Stomach smooth muscle (tissue), 2 donors: Measurements from ENCODE around the gene MED15.

Experiments used
- H3K27ac ChIP-seq: one replicate; pipeline ENCODE4 v1.7.0; 2013; ENCODE audit warnings: mild to moderate bottlenecking, low read length, inconsistent platforms
- H3K27me3 ChIP-seq, 2 donors: one replicate each; pipeline ENCODE4 v1.7.0; 2013; ENCODE audit warnings: low read length in 2 of 2; ENCODE audit not compliant: insufficient read depth in 2 of 2, control insufficient read depth in 1 of 2
- H3K36me3 ChIP-seq, 2 donors: one replicate each; pipeline ENCODE4 v1.7.0; 2013; ENCODE audit warnings: low read length in 2 of 2; ENCODE audit not compliant: control insufficient read depth in 2 of 2, insufficient read depth in 2 of 2
- H3K4me1 ChIP-seq: one replicate; pipeline ENCODE4 v1.7.0; 2013; ENCODE audit warnings: low read length; ENCODE audit not compliant: control insufficient read depth, insufficient read depth
- H3K4me3 ChIP-seq, 2 donors: one replicate each; pipeline ENCODE4 v1.7.0; 2013; ENCODE audit warnings: low read length in 2 of 2
- H3K9ac ChIP-seq, 2 donors: one replicate each; pipeline ENCODE4 v1.7.0; 2013; ENCODE audit warnings: low read length in 2 of 2, mild to moderate bottlenecking in 1 of 2
- H3K9me3 ChIP-seq, 2 donors: one replicate each; pipeline ENCODE4 v1.7.0; 2013; ENCODE audit warnings: low read length in 2 of 2; ENCODE audit not compliant: control insufficient read depth in 2 of 2
- donor health status: healthy.
- donor health status: Pancreatic carcinoma.

MED15 gene

GRCh38 chr22:20632082-20632481 is 124.7 kb downstream of the MED15 start:
- Histone ChIP-seq H3K27ac (no peak overlapping the region), H3K9me3 (no peaks in the 10 kb centered on the region), H3K4me3 (no peak overlapping the region), H3K9ac (no peak overlapping the region), H3K36me3 (no peaks in the 10 kb centered on the region), H3K27me3 (peaks cover 3 to 16% of the 10 kb centered on the region in 2 donors), H3K4me1 (no peaks in the 10 kb centered on the region)

DNA sequence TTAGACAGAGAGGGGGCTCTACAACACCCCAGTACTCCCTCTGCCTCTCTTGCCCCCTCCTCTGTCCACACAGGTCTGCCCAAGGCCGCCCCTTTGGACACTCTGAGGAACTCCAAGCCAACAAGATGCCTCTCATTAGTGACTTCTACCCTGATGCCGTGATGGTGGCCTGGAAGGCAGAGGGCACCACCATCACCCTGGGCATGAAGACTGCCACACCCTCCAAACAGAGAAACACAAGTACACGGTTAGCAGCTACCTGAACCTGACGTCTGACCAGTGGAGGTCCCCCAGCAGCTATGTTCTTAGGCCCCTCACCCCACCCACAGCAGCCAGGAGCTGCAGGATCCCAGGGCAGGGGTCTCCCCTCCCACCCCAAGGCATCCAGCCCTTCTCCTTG is 125.1 kb downstream of the MED15 start:
- H3K27ac ChIP-seq = no peak overlapping the region
- no peak overlapping the region for H3K4me3 ChIP-seq
- no peak overlapping the region for H3K9ac ChIP-seq
- H3K4me1 ChIP-seq = no peaks in the 10 kb centered on the region
- H3K27me3 ChIP-seq = peaks cover 3 to 16% of the 10 kb centered on the region in 2 donors
- H3K9me3 ChIP-seq = no peaks in the 10 kb centered on the region
- H3K36me3 ChIP-seq = no peaks in the 10 kb centered on the region

DNA sequence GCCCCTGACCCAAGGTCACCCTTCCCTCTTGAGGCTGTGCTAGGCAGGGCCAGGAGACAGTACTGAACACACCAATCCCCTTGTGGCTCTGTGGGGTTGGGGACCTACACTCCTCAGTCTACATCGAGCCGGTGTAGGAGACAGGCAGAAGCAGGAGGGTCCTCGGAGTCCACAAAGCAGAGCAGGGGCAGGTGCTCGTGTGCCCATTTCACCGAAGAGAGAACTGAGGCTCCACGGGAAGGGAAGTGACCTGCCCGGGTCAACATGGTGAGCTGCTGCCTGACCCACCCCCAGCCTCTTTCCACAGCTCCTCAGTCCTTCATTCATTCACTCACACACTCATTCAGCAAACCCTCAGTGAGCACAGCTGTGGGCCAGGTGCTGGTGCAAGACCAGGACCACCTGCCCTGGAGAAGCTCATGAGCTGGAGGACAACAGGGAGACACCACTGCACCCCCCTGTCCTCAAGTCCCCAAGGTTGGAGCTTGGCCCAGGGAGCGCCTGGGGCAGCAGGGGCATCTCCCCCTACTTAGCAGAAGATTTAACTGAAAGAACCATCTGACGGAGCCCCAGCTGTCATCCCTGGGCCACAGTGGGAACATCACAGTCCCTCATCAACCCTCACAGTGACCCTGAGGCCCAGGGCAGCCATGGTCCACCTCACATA is 127.3 kb downstream of the MED15 start:
- Histone ChIP-seq H3K27ac (no peak overlapping the region), H3K4me1 (no peaks in the 10 kb centered on the region), H3K4me3 (no peak overlapping the region), H3K9ac (no peak overlapping the region), H3K27me3 (peaks cover 4 to 13% of the 10 kb centered on the region in 2 donors), H3K36me3 (no peaks in the 10 kb centered on the region), H3K9me3 (peaks cover 0 to 3% of the 10 kb centered on the region in 2 donors)

- no peak overlapping the region for H3K27ac ChIP-seq
- H3K4me1 ChIP-seq = no peaks in the 10 kb centered on the region
- no peak overlapping the region for H3K4me3 ChIP-seq
- no peak overlapping the region for H3K9ac ChIP-seq
- peaks cover 0 to 6% of the 10 kb centered on the region in 2 donors for H3K9me3 ChIP-seq
- H3K27me3 ChIP-seq = peaks cover 7 to 13% of the 10 kb centered on the region in 2 donors
- H3K36me3 ChIP-seq = no peaks in the 10 kb centered on the region
Observed at GRCh38 chr22:20635227-20635591, 127.8 kb downstream of the MED15 start.

- H3K4me3 ChIP-seq = no peak overlapping the region
- H3K36me3 ChIP-seq = no peaks in the 10 kb centered on the region
- no peaks in the 10 kb centered on the region for H3K4me1 ChIP-seq
- peaks cover 0 to 6% of the 10 kb centered on the region in 2 donors for H3K9me3 ChIP-seq
- no peak overlapping the region for H3K9ac ChIP-seq
- no peak overlapping the region for H3K27ac ChIP-seq
- H3K27me3 ChIP-seq = peaks cover 7 to 13% of the 10 kb centered on the region in 2 donors
Observed at GRCh38 chr22:20636075-20636812, 128.8 kb downstream of the MED15 start.

DNA sequence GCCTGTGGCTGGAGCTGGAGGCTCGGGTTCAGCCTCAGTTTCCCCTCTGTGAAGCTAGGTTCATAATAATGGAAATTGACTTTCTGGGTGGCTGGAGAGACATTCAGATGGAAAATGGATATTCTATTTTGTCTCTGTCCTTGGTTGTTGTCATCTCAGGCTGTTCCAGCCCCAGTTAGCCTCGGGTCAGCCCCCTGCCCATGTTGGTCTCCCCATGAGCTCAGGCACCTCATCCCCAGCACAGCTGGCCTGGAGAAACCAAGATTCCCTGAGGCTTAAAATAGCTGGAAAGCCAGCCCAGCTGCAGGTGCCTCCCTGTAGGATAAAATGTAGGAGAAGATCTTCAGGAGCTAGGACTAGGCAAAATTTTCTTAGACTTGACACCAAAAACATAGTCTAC is 129.5 kb downstream of the MED15 start:
- no peak overlapping the region for H3K9ac ChIP-seq
- H3K27ac ChIP-seq = no peak overlapping the region
- no peaks in the 10 kb centered on the region for H3K4me1 ChIP-seq
- no peak overlapping the region for H3K4me3 ChIP-seq
- H3K9me3 ChIP-seq = peaks cover 0 to 6% of the 10 kb centered on the region in 2 donors
- H3K27me3 ChIP-seq = peaks cover 7 to 13% of the 10 kb centered on the region in 2 donors
- no peaks in the 10 kb centered on the region for H3K36me3 ChIP-seq
